BJ (cell line): ENCODE measurements around the gene PID1. TPM values are rescaled to one million over a fixed set of nuclear protein-coding genes. Genes with fewer than 3 reads are reported as not detected.

ENCODE experiments used
- CTCF ChIA-PET: fragments of 350-600 bp; formaldehyde crosslinking; extraction: SDS; loops from one replicate; lab custom pipeline; 2021; ENCODE audit warnings: antibody characterized with exemption, inconsistent platforms; lab: Yijun Ruan, JAX
- POLR2A ChIA-PET: fragments of 300-600 bp; sonication (Branson Sonifier 250); formaldehyde crosslinking; extraction: SDS; loops from one replicate; lab custom pipeline; 2021; ENCODE audit warnings: antibody characterized with exemption; lab: Charles Lee
- DNase-seq: peaks from one replicate; pipeline ENCODE4 v3.0.0-alpha.2; 2011; ENCODE audit warnings: low read depth
- H3K27me3 ChIP-seq: 2 replicates; pipeline ENCODE4 v1.6.0; 2011; ENCODE audit warnings: low read length; ENCODE audit not compliant: control insufficient read depth, insufficient read depth
- H3K36me3 ChIP-seq: 2 replicates; pipeline ENCODE4 v1.5.1; 2011; ENCODE audit warnings: low read length; ENCODE audit not compliant: control insufficient read depth, insufficient read depth
- H3K4me3 ChIP-seq: 2 replicates; pipeline ENCODE4 v1.5.1; 2011; ENCODE audit warnings: low read depth, mild to moderate bottlenecking, control low read depth, low read length
- CTCF ChIP-seq: IDR thresholded peaks from 2 replicates; pipeline ENCODE4 v1.5.1; 2011; ENCODE audit warnings: low read depth, mild to moderate bottlenecking, control low read depth, inconsistent platforms, low read length, moderate library complexity; ENCODE audit not compliant: insufficient read depth
- polyA plus RNA-seq: library from polyadenylated mRNA; depleted of rRNA; stranded (reverse); fragments of >200 nt; gene quantifications from 2 replicates; pipeline ENCODE4 v1.2.3, GENCODE V29; 2011

Gene PID1
- polyA plus RNA-seq, 1 experiment: 8.8 TPM

GRCh38 chr2:229178117-229178516 lies 93.0 kb downstream of the PID1 start:
- no peaks in the 10 kb centered on the region for H3K36me3 ChIP-seq
- CTCF ChIA-PET: no interaction called here
- no peak overlapping the region for H3K4me3 ChIP-seq
- no peaks in the 10 kb centered on the region for H3K27me3 ChIP-seq
- POLR2A ChIA-PET: no interaction called here
- no peak for TF ChIP-seq CTCF
- no peak for DNase-seq

DNA sequence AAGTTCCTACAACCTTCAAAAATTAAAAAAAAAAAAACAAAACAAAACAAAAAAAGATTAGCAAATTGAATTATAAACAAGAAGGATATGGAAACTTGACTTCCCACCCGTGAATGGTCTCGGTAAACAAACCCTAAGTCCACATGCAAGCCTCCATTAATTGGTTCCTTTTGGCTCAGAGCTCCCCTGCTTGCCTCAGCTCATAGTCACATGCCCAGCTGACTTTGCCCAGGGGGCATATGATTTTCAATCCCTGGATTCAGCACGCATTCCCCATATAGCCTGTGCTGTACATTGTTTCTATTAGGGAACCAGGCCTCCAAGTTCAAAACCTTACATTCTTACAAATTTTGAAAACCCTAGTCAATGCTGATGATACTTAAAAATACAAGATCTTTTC lies 95.0 kb downstream of the PID1 start:
- DNase-seq: no peak
- CTCF ChIA-PET: no interaction called here

GRCh38 chr2:229175497-229175863 lies 95.6 kb downstream of the PID1 start:
- Histone ChIP-seq H3K4me3 (no peak overlapping the region), H3K27me3 (no peaks in the 10 kb centered on the region), H3K36me3 (no peaks in the 10 kb centered on the region)
- CTCF ChIA-PET: interaction anchor here (1.4 kb wide), 1 partner anchor 411 kb away, joined by 3 read pairs; no protein-coding TSS in a partner anchor
- DNase-seq: no peak
- no peak for TF ChIP-seq CTCF
- POLR2A ChIA-PET: no interaction called here

More for the DNA sequence above, 95.0 kb downstream of the PID1 start:
- POLR2A ChIA-PET: no interaction called here
- Histone ChIP-seq H3K4me3 (no peak overlapping the region), H3K27me3 (no peaks in the 10 kb centered on the region), H3K36me3 (no peaks in the 10 kb centered on the region)
- TF ChIP-seq CTCF: no peak

DNA sequence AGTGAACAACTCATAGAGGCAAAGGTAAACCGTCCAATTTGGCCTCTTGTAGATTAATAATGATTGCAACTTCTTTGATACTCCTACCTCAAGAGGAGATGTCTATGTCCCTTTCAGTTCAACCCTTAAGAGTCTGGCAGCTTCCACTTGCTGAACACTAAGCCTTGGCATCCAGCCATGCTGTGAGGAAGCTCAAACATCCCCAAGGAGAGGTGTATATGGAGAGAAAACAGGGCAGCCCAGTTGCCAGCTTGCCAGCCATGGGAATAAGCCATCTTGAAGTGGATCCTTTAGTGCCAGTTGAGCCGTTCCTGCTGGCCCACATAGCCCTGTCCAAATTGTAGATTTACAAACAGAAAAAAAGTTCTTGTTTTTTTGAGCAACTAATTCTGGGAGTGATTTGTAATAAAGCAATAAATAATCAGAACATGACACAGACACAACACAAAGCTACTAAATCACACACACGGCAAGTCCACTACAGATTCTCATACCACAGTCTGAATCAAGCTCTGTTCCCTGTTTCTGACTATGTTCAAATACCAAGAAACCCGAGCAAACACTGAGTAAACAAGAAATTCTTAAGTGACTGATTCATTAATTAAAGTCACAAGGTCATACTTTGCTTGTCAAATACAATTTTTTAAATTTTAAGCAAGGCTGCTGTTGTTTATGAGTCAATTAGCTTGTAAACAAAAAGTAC lies 96.1 kb downstream of the PID1 start:
- Histone ChIP-seq H3K27me3 (no peaks in the 10 kb centered on the region), H3K36me3 (no peaks in the 10 kb centered on the region), H3K4me3 (no peak overlapping the region)
- CTCF ChIA-PET: interaction anchor here (0.6 to 1.4 kb wide), 2 partner anchors 18 to 412 kb away, joined by 3 to 5 read pairs; no protein-coding TSS in a partner anchor
- no peak for TF ChIP-seq CTCF
- POLR2A ChIA-PET: no interaction called here
- DNase-seq: peak; percentile 55

GRCh38 chr2:229173825-229174359 lies 97.2 kb downstream of the PID1 start:
- Histone ChIP-seq H3K27me3 (no peaks in the 10 kb centered on the region), H3K36me3 (no peaks in the 10 kb centered on the region), H3K4me3 (no peak overlapping the region)
- POLR2A ChIA-PET: interaction anchor here (0.5 kb wide), 1 partner anchor 19 kb away, joined by 16 read pairs; no protein-coding TSS in a partner anchor
- DNase-seq: no peak
- CTCF ChIA-PET: interaction anchor here (1.4 kb wide), 1 partner anchor 413 kb away, joined by 3 read pairs; no protein-coding TSS in a partner anchor
- no peak for TF ChIP-seq CTCF
